CD4-positive, alpha-beta T cell treated with Interleukin-6 at 100 ng/mL for 8 hours (primary cell): ENCODE measurements around the gene MANF.

Experiments used
- DNase-seq: peaks from one replicate; pipeline ENCODE4 v3.0.0-alpha.2; 2020; ENCODE audit warnings: mixed read lengths, low spot score

MANF gene

DNA sequence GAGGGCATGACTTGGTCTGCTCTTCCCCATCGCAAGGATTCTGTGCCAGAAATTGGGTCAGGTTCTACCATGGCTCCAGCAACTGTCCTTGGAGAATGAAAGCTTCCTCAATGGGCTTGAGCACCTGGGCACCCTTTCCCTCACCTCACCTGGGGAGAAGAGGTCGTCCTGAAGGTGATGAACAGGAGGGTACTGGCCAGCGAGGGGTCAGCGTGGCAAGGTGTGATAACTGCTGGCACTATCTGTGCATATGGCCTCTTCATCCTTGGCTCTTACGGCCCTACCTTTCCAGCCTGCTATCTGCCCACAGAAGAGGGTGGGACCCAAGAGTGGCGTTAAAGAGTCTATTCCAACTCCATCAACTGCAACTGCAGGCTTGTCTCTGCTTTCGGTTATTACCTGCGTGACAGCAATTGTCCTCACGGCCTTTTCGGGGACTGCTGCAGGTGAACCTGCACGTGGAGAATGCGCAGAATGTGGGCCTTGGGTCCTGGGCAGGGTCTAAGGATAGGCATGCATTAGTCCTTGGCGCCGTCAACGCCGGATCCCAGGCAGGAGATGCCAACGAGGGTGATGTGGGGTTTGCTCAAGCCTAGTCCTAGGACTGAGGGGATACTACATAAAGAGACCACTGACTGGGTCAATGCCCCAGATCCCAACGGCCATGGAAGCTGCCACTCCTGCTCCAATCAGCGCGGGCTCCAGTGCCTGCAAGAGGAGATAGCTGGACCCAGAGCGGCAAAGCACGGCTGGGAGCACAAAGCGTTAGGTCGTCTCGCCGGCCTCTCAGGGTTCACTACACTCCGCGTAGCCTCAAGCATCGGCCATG lies 5.4 kb downstream of the MANF start:
- no peak for DNase-seq

DNA sequence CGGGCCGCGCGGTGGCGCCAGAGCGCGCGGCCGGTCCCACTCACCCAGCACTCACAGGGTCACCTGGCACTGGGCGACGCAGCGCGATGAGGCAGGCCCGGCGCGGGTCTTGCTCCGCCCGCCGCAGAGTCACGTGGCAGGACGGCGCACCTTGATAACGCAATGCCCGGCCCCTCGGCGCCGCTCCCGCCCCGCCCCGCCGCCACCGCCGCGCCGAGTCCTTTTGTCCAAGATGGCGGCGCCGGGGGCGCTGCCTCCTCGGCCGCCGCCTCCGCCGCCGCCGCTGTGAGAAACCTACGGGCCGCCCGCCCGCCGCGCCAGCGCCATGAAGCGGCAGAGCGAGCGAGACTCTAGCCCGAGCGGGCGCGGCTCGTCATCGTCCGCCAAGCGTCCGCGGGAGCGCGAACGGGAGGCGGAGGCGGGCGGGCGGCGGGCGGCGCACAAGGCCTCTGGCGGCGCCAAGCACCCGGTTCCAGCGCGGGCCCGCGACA lies 6.0 kb downstream of the MANF start, which contains the start of gene RBM15B:
Gene RBM15B (plus strand): TSS at position 211 of the 491 bp plus-strand sequence. CDS start 115 bp downstream, at position 326.
- peak; percentile 97 for DNase-seq

GRCh38 chr3:51391566-51392354 lies 6.7 kb downstream of the MANF start:
- DNase-seq: peak; percentile 29

- DNase-seq: no peak
These were observed 7.5 kb downstream of the MANF start for GRCh38 chr3:51392355-51393133.

DNA sequence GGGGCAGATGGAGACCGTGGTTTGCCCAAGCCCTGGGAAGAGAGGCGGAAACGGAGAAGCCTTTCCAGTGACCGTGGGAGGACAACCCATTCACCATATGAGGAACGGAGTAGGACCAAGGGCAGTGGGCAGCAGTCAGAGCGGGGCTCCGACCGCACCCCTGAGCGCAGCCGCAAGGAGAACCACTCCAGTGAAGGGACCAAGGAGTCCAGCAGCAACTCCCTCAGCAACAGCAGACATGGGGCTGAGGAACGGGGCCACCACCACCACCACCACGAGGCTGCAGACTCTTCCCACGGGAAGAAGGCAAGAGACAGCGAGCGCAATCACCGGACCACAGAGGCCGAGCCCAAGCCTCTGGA lies 8.0 kb downstream of the MANF start:
- DNase-seq: no peak

- DNase-seq: no peak
These were observed 8.5 kb downstream of the MANF start for GRCh38 chr3:51393564-51393963.

DNA sequence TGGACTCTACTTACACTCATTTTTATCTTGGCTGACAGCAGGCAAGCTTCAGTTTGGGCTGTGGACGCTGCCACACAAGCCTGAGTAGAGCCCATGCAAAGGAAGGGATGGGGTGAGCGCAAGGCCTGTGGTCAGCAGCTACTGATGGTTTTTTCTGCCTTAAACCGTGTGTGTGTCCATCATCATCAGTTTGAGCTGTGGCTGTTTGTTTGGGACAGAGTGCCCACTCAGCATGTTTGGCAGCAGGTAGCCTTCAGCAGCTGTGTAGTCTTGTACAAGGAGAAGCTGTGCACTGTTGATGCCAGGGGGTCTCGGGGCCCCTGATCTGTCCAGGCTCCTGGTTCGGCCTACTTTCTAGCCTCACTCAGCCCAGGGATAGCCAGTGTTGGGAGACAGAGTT lies 9.4 kb downstream of the MANF start:
- no peak for DNase-seq

DNA sequence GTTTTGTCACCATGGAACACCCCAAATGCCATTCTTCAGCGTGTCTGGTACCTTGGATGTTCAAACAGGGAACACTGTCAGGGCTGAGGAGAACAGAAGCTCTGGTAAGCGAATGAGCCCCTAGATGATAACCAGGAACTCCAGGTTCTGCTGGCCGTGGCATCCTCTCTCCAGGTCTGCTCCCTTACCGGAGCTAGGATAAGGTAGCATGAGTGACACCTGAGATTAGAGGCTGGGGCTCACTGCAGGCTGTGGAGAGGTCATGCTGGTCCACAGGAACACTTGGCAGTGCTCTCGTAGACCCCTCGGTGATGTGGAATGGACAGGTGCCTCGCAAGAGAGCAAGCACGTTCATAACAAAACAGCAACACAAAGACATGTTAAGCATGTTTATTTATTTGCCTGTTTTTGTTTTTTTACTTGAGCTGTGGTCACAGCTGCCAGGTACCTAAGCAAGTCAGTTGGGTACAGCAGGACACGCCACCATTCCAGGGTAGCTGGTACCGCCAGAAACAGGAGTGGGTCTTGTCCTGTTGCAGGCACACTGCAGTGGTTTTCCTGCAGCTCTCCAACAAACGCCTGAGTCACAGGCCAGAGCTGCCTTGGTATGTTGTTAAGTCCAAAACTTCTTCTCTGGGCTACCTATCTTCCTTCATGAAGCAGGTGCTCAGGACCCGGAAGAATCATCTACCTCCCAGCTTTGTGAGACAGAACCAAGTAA lies 10.6 kb downstream of the MANF start:
- no peak for DNase-seq

GRCh38 chr3:51396401-51396800 lies 11.3 kb downstream of the MANF start:
- no peak for DNase-seq

- DNase-seq: no peak
These were observed 12.3 kb downstream of the MANF start for GRCh38 chr3:51397392-51397791.

DNA sequence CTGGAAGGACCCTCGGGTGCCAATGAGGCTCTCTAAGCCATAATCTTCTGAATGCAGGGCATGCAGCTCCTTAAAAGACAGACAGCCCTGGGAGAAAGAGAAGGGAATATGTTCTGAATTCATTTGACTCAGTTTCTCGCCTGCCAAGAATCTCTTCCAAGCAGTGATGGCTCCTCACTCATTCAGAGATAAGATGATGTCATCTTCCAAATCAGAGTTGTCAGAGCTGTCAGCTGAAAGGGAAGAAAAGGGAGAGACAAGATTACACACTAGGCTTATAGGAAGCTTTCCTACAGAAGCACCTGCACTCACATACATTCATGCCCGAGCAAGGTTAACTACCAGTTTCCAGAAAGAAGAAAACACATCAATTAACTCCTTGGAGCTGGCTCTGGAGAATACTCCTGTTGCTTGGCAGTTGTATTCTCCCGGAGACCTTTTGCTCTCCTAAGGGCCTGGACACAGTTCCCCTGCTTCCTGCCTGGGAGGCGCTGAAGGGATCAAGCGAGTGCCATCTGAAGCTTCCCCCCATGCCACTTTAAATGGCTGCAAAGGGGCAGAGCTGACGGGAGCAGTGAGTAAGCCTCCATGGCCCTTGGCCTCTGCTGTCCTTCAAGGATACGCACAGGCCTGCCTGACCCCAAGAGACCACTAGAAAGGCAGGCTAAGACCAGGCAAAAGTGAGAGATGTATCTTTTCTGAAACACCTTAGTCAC lies 13.7 kb downstream of the MANF start:
- no peak for DNase-seq

GRCh38 chr3:51400166-51400565 lies 15.1 kb downstream of the MANF start:
- DNase-seq: no peak

GRCh38 chr3:51401735-51402134 lies 16.6 kb downstream of the MANF start:
- DNase-seq: no peak

DNA sequence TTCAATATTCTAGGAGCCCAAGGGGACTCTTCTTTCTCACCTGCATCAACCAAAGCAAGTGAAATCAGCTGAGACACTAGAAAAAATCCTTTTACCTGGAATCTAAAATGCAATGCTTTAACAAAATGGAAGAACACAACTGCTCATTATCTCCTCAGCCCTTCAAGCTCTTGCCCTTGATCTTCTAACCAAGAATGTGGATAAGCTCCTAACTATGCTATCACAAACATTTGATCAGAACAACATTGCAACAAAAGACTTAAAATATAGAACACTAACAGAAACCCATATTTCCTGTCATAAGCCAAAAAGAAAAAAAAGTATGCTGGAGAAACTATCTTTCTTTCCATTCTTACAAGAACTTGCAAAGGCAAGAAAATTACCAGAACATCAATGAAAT lies 18.6 kb downstream of the MANF start:
- no peak for DNase-seq

DNA sequence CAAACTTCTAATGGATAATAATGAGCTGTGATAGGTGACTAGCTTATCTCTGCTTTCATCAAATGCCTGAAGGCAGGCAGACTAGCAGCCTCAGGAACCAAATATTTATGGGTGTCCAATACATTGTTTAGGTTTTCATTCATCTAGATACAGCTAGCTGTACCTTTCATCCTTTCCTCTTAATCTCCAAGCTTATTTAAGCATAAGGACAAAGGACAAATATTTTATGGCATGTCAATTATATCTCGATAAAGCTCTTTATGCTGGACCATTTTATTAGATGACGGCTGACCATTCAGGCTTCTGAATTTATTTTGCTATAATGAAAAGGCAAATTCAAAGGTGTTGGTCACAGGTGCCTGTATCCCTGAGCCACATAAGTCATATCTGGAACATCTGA lies 22.9 kb downstream of the MANF start:
- no peak for DNase-seq

DNA sequence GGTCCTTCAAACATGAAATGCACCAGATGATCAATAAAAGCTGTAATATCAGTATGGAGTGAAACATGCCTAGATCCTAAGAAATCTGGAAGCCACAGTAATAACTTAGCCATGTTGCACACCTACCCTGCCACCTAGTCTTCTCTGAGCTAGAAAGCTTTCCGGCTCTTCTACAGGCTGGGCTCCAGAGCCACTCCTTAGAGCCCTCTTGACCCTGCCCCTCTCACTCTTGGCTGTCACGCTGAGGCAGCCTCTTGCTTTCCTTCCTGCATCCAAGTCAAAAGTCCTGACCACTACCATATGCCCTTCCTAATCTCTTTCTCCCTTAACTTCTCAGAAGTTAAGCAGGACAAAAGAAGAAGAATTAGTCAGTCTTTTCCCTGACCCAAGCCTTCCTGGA lies 23.7 kb downstream of the MANF start:
- DNase-seq: no peak

GRCh38 chr3:51422211-51422610 lies 37.1 kb downstream of the MANF start:
- DNase-seq: no peak

GRCh38 chr3:51426921-51427320 lies 41.8 kb downstream of the MANF start:
- DNase-seq: no peak

GRCh38 chr3:51429138-51429537 lies 44.0 kb downstream of the MANF start:
- no peak for DNase-seq

GRCh38 chr3:51434110-51434509 lies 49.0 kb downstream of the MANF start:
- DNase-seq: no peak

GRCh38 chr3:51434746-51435327 lies 49.7 kb downstream of the MANF start:
- DNase-seq: peak; percentile 55
